PFSK-1 (cell line): ENCODE measurements around the gene EPG5.

Experiments used
- FOXP2 ChIP-seq: optimal IDR thresholded peaks from 2 replicates; pipeline ENCODE3; 2011; ENCODE audit warnings: borderline replicate concordance, control low read depth, inconsistent platforms; ENCODE audit not compliant: insufficient read depth; ENCODE audit errors: extremely low read length, extremely low read depth
- POLR2AphosphoS5 ChIP-seq: IDR thresholded peaks from 2 replicates; pipeline ENCODE4 v1.6.1; 2012; ENCODE audit warnings: low read depth, mild to moderate bottlenecking, control low read depth, low read length, moderate library complexity
- REST ChIP-seq, 2 experiments: IDR thresholded peaks; 2 replicates each; pipeline versions ENCODE4 v1.6.1 to v1.8.0; 2011 to 2012; ENCODE audit warnings: low read depth in 2 of 2, low read length in 2 of 2, control low read depth in 1 of 2, inconsistent platforms in 1 of 2, mild to moderate bottlenecking in 1 of 2, moderate library complexity in 1 of 2; ENCODE audit not compliant: insufficient read depth in 1 of 2
- SIN3A ChIP-seq: IDR thresholded peaks from 2 replicates; pipeline ENCODE4 v1.6.1; 2012; ENCODE audit warnings: mild to moderate bottlenecking, low read length, moderate library complexity, borderline replicate concordance; ENCODE audit not compliant: insufficient read depth
- TAF1 ChIP-seq: IDR thresholded peaks from 2 replicates; pipeline ENCODE4 v1.6.1; 2012; ENCODE audit warnings: low read length, control low read depth, borderline replicate concordance; ENCODE audit not compliant: insufficient read depth

DNA sequence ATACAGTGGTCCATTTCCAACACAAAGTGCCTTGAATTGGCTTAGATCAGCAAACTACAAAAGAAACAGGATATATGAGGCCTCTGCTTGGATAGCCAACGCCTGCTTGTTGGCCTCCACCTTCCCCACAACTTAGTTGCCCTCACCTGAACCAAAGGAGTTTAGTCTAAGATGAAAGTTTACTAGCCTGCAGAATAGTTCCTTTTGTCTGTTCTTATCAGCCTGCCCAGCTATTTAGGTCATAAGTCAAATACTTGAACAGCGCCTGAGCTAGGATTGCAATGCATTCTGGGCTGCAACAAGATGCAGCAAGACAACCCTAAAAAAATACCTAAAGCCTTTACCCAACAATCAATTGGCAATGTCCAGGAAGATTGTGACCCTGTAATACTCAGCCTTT lies 13.1 kb upstream of the EPG5 start:
- TF ChIP-seq POLR2AphosphoS5 (no peak), REST (IDR thresholded peaks at IDR 0.05; ENCODE audit: insufficient read depth in 1 of 2, low read depth in 2 of 2, low read length in 2 of 2) (no peak), SIN3A (no peak), TAF1 (no peak), FOXP2 (no peak)
